ENCODE data around the gene THOC5.

DNA sequence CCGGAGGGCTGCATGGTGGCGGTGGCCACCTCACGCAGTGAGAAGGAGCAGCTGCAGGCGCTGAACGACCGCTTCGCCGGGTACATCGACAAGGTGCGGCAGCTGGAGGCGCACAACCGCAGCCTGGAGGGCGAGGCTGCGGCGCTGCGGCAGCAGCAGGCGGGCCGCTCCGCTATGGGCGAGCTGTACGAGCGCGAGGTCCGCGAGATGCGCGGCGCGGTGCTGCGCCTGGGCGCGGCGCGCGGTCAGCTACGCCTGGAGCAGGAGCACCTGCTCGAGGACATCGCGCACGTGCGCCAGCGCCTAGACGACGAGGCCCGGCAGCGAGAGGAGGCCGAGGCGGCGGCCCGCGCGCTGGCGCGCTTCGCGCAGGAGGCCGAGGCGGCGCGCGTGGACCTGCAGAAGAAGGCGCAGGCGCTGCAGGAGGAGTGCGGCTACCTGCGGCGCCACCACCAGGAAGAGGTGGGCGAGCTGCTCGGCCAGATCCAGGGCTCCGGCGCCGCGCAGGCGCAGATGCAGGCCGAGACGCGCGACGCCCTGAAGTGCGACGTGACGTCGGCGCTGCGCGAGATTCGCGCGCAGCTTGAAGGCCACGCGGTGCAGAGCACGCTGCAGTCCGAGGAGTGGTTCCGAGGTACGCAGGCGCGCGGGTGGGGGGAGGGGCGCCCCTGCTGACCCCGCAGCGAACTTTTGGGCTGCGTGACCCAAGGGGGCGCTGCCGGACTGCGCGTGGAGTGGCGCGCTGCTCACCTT, 72.9 kb downstream of the THOC5 start:
- TF ChIP-seq, protein P1, sequence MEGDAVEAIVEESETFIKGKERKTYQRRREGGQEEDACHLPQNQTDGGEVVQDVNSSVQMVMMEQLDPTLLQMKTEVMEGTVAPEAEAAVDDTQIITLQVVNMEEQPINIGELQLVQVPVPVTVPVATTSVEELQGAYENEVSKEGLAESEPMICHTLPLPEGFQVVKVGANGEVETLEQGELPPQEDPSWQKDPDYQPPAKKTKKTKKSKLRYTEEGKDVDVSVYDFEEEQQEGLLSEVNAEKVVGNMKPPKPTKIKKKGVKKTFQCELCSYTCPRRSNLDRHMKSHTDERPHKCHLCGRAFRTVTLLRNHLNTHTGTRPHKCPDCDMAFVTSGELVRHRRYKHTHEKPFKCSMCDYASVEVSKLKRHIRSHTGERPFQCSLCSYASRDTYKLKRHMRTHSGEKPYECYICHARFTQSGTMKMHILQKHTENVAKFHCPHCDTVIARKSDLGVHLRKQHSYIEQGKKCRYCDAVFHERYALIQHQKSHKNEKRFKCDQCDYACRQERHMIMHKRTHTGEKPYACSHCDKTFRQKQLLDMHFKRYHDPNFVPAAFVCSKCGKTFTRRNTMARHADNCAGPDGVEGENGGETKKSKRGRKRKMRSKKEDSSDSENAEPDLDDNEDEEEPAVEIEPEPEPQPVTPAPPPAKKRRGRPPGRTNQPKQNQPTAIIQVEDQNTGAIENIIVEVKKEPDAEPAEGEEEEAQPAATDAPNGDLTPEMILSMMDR (conservative IDR thresholded peaks at IDR 0.05; ENCODE audit: low read length): no peak
- no peak for TF ChIP-seq EZH2phosphoT487 (IDR thresholded peaks at IDR 0.05; ENCODE audit: borderline replicate concordance, low read depth, low read length)

Data from OCI-LY7 (cell line).